ENCODE measurements around the gene SNX9.
A peak's percentile ranks its signal among the peaks of the same experiment; 100 is the strongest.

SNX9 gene

DNA sequence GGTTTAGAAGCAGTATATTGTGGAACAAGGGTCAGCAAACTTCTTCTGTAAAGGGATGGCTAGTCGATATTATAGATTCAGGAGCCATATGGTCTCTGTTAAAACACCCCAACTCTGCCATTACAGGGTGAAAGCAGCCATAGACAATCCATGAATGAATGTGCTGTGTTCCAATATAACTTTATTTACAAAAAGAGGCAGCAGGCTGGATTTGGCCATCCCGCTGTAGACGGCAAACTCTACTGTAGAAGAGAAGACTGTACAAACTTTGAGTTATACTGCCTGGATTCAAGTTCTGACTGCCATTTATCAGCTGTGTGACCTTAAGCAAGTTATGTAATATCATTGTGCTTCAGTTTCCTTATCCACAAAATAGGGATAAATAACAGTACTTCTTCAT, 33.7 kb upstream of the SNX9 start:
- Histone ChIP-seq H3K9me3 (replicated peaks in 1 of 2; ENCODE audit: control insufficient read depth in 2 of 2, insufficient read depth in 1 of 2, low read depth in 1 of 2, low read length in 2 of 2) (peaks cover 0 to 2% of the 10 kb centered on the region in 2 donors), H3K23ac (ENCODE audit: low read depth, low read length, poor library complexity) (no peak overlapping the region), H3K4me2 (ENCODE audit: insufficient read depth, low read length, poor library complexity, severe bottlenecking) (no peak overlapping the region), H3K4me1 (ENCODE audit: control insufficient read depth in 2 of 2, insufficient read depth in 1 of 2, low read depth in 1 of 2, low read length in 2 of 2) (peaks cover 0 to 1% of the 10 kb centered on the region in 2 donors), H3K36me3 (replicated peaks in 1 of 2; ENCODE audit: control insufficient read depth in 2 of 2, insufficient read depth in 2 of 2, low read length in 2 of 2) (no peaks in the 10 kb centered on the region), H3K4me3 (ENCODE audit: low read length in 2 of 2) (no peak overlapping the region), H4K91ac (ENCODE audit: low read depth, low read length, poor library complexity) (no peak overlapping the region), H4K8ac (ENCODE audit: low read depth, low read length) (no peak overlapping the region), H3K14ac (ENCODE audit: low read length) (no peak overlapping the region), H2BK12ac (ENCODE audit: low read length) (no peak overlapping the region), H3K9ac (ENCODE audit: low read depth, low read length, poor library complexity) (no peak overlapping the region), H3K18ac (ENCODE audit: low read length) (no peak overlapping the region), H2AK5ac (ENCODE audit: low read depth, low read length) (no peak overlapping the region), H3K27me3 (ENCODE audit: control insufficient read depth in 3 of 3, insufficient read depth in 3 of 3, low read depth in 1 of 3, low read length in 3 of 3) (no peaks in the 10 kb centered on the region), H2BK15ac (ENCODE audit: low read length) (no peak overlapping the region), H3K27ac (replicated peaks; ENCODE audit: low read length) (no peak overlapping the region), H3K4ac (ENCODE audit: low read length) (no peak overlapping the region), H2AFZ (ENCODE audit: low read length) (no peak overlapping the region), H3K79me1 (ENCODE audit: low read depth, low read length) (no peaks in the 10 kb centered on the region), H2BK120ac (ENCODE audit: low read depth, low read length) (no peak overlapping the region), H2BK5ac (ENCODE audit: low read length) (no peak overlapping the region)
- WGBS, 2 donors (ENCODE audit: extremely low coverage in 2 of 2, insufficient read length in 2 of 2, insufficient replicate concordance in 1 of 2): no CpG with 5 or more reads among the region's 3 CpGs
- no peak for DNase-seq (ENCODE audit: low spot score)

DNA sequence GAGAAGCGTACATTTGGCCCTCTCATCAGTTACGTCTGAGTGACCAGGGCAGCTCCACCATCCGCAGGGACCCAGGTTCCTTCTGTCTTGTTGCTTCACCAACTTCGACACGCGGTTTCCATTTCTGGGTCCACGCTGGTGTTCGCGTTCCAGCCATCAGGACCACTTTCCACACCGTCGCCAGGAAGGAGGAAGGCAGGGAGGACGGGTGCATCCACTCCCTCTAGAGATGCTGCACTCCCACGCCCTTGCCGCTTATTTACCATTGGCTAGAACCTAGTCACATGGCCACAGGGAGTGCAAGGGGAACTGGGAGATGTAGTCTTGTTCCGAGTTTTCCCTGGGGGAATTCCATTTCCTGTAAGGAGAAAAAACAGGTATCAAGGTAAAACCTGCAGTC, 33.2 kb upstream of the SNX9 start:
- peaks cover 0 to 1% of the 10 kb centered on the region in 2 donors for H3K4me1 ChIP-seq (ENCODE audit: control insufficient read depth in 2 of 2, insufficient read depth in 1 of 2, low read depth in 1 of 2, low read length in 2 of 2)

DNA sequence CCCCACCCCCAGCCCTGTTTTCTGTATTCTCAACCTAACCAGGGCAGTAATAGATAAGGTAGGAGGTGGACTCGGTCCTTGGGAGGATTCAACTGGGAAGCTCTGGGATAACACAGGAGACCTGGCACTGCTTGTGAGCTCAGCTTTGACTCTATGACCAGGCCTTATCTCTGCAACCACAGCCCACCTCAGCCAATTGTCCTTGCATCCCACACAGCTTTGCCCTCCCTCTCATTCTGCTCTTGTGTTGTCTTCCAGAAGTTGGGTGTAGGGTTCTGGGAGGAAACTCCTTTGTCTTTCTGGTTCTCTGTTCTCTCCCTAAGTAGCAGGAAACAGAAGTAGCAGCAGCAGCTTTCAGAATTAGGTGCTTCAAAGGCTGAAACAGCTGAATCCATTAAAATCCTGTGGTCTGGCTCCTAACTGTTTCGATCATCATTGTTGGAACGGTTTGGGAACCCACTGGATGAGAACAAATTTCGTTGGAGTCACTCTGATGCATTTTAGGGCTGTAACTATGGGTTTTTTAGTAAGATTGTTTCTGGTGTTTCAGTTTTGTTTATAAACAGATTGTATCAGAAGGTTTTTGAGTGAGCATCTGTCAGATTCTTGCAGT, 32.4 kb upstream of the SNX9 start:
- Histone ChIP-seq H3K23ac (ENCODE audit: low read depth, low read length, poor library complexity) (no peak overlapping the region), H3K27me3 (ENCODE audit: control insufficient read depth in 3 of 3, insufficient read depth in 3 of 3, low read depth in 1 of 3, low read length in 3 of 3) (no peaks in the 10 kb centered on the region), H2BK120ac (ENCODE audit: low read depth, low read length) (no peak overlapping the region), H4K91ac (ENCODE audit: low read depth, low read length, poor library complexity) (no peak overlapping the region), H3K9me3 (replicated peaks in 1 of 2; ENCODE audit: control insufficient read depth in 2 of 2, insufficient read depth in 1 of 2, low read depth in 1 of 2, low read length in 2 of 2) (peaks cover 0 to 2% of the 10 kb centered on the region in 2 donors), H3K4me1 (ENCODE audit: control insufficient read depth in 2 of 2, insufficient read depth in 1 of 2, low read depth in 1 of 2, low read length in 2 of 2) (peaks cover 0 to 1% of the 10 kb centered on the region in 2 donors), H3K27ac (replicated peaks; ENCODE audit: low read length) (no peak overlapping the region), H3K18ac (ENCODE audit: low read length) (no peak overlapping the region), H2BK15ac (ENCODE audit: low read length) (no peak overlapping the region), H3K9ac (ENCODE audit: low read depth, low read length, poor library complexity) (no peak overlapping the region), H2AFZ (ENCODE audit: low read length) (peak overlapping the region; percentile 65), H3K79me1 (ENCODE audit: low read depth, low read length) (no peaks in the 10 kb centered on the region), H3K4me2 (ENCODE audit: insufficient read depth, low read length, poor library complexity, severe bottlenecking) (no peak overlapping the region), H3K4ac (ENCODE audit: low read length) (no peak overlapping the region), H2AK5ac (ENCODE audit: low read depth, low read length) (no peak overlapping the region), H3K4me3 (ENCODE audit: low read length in 2 of 2) (no peak overlapping the region), H2BK12ac (ENCODE audit: low read length) (no peak overlapping the region), H3K36me3 (replicated peaks in 1 of 2; ENCODE audit: control insufficient read depth in 2 of 2, insufficient read depth in 2 of 2, low read length in 2 of 2) (no peaks in the 10 kb centered on the region), H3K14ac (ENCODE audit: low read length) (no peak overlapping the region), H4K8ac (ENCODE audit: low read depth, low read length) (no peak overlapping the region), H2BK5ac (ENCODE audit: low read length) (no peak overlapping the region)
- no peak for DNase-seq (ENCODE audit: low spot score)
- WGBS, 2 donors (ENCODE audit: extremely low coverage in 2 of 2, insufficient read length in 2 of 2, insufficient replicate concordance in 1 of 2): no CpG with 5 or more reads among the region's 4 CpGs

More for the DNA sequence above, 33.2 kb upstream of the SNX9 start:
- Histone ChIP-seq H3K18ac (ENCODE audit: low read length) (peak overlapping the region; percentile 67), H3K79me1 (ENCODE audit: low read depth, low read length) (no peaks in the 10 kb centered on the region), H4K8ac (ENCODE audit: low read depth, low read length) (no peak overlapping the region), H3K23ac (ENCODE audit: low read depth, low read length, poor library complexity) (no peak overlapping the region), H4K91ac (ENCODE audit: low read depth, low read length, poor library complexity) (no peak overlapping the region), H2BK12ac (ENCODE audit: low read length) (no peak overlapping the region), H3K4me2 (ENCODE audit: insufficient read depth, low read length, poor library complexity, severe bottlenecking) (no peak overlapping the region), H3K36me3 (replicated peaks in 1 of 2; ENCODE audit: control insufficient read depth in 2 of 2, insufficient read depth in 2 of 2, low read length in 2 of 2) (no peaks in the 10 kb centered on the region), H3K14ac (ENCODE audit: low read length) (no peak overlapping the region), H2BK15ac (ENCODE audit: low read length) (no peak overlapping the region), H3K27me3 (ENCODE audit: control insufficient read depth in 3 of 3, insufficient read depth in 3 of 3, low read depth in 1 of 3, low read length in 3 of 3) (no peaks in the 10 kb centered on the region), H3K9me3 (replicated peaks in 1 of 2; ENCODE audit: control insufficient read depth in 2 of 2, insufficient read depth in 1 of 2, low read depth in 1 of 2, low read length in 2 of 2) (peaks cover 0 to 2% of the 10 kb centered on the region in 2 donors), H2BK120ac (ENCODE audit: low read depth, low read length) (no peak overlapping the region), H2AFZ (ENCODE audit: low read length) (no peak overlapping the region), H2BK5ac (ENCODE audit: low read length) (no peak overlapping the region), H3K9ac (ENCODE audit: low read depth, low read length, poor library complexity) (peak overlapping the region; percentile 38), H3K4me3 (ENCODE audit: low read length in 2 of 2) (no peak overlapping the region), H2AK5ac (ENCODE audit: low read depth, low read length) (no peak overlapping the region), H3K27ac (replicated peaks; ENCODE audit: low read length) (no peak overlapping the region), H3K4ac (ENCODE audit: low read length) (no peak overlapping the region)
- WGBS, 2 donors (ENCODE audit: extremely low coverage in 2 of 2, insufficient read length in 2 of 2, insufficient replicate concordance in 1 of 2): no CpG with 5 or more reads among the region's 15 CpGs
- DNase-seq (ENCODE audit: low spot score): no peak

DNA sequence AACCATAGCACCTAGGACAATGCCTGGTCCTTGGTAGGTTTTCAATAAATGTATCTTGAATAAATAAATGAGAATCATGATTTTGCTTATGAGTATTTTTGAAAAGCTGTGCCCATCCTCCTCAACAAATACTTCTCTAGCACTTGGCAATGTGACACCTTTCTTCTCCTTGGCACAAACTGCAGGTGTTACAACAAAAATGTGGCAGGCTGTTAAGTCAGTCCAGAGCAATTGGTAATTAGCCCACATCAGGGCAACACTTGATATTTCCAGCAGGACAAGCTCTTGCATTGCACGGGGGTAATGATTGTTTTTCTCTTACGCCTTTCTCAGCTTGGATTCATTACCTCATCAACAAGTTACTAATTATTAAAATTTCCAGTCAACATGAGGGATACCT, 31.6 kb upstream of the SNX9 start:
- H3K14ac ChIP-seq (ENCODE audit: low read length): no peak overlapping the region
- no peak overlapping the region for H3K4me2 ChIP-seq (ENCODE audit: insufficient read depth, low read length, poor library complexity, severe bottlenecking)
- no peaks in the 10 kb centered on the region for H3K79me1 ChIP-seq (ENCODE audit: low read depth, low read length)
- no peak overlapping the region for H3K4ac ChIP-seq (ENCODE audit: low read length)
- no peak overlapping the region for H3K27ac ChIP-seq (replicated peaks; ENCODE audit: low read length)
- no peak overlapping the region for H2AFZ ChIP-seq (ENCODE audit: low read length)
- H3K4me3 ChIP-seq (ENCODE audit: low read length in 2 of 2): no peak overlapping the region
- H2BK12ac ChIP-seq (ENCODE audit: low read length): no peak overlapping the region
- no peaks in the 10 kb centered on the region for H3K36me3 ChIP-seq (replicated peaks in 1 of 2; ENCODE audit: control insufficient read depth in 2 of 2, insufficient read depth in 2 of 2, low read length in 2 of 2)
- no peak overlapping the region for H3K9ac ChIP-seq (ENCODE audit: low read depth, low read length, poor library complexity)
- DNase-seq (ENCODE audit: low spot score): no peak
- H4K91ac ChIP-seq (ENCODE audit: low read depth, low read length, poor library complexity): no peak overlapping the region
- no peak overlapping the region for H3K23ac ChIP-seq (ENCODE audit: low read depth, low read length, poor library complexity)
- H2BK5ac ChIP-seq (ENCODE audit: low read length): no peak overlapping the region
- H3K27me3 ChIP-seq (ENCODE audit: control insufficient read depth in 3 of 3, insufficient read depth in 3 of 3, low read depth in 1 of 3, low read length in 3 of 3): no peaks in the 10 kb centered on the region
- WGBS, 2 donors (ENCODE audit: extremely low coverage in 2 of 2, insufficient read length in 2 of 2, insufficient replicate concordance in 1 of 2): no CpG with 5 or more reads among the region's 2 CpGs
- no peak overlapping the region for H4K8ac ChIP-seq (ENCODE audit: low read depth, low read length)
- H3K4me1 ChIP-seq (ENCODE audit: control insufficient read depth in 2 of 2, insufficient read depth in 1 of 2, low read depth in 1 of 2, low read length in 2 of 2): peaks cover 0 to 1% of the 10 kb centered on the region in 2 donors
- H3K18ac ChIP-seq (ENCODE audit: low read length): no peak overlapping the region
- H2BK15ac ChIP-seq (ENCODE audit: low read length): no peak overlapping the region
- peaks cover 0 to 2% of the 10 kb centered on the region in 2 donors for H3K9me3 ChIP-seq (replicated peaks in 1 of 2; ENCODE audit: control insufficient read depth in 2 of 2, insufficient read depth in 1 of 2, low read depth in 1 of 2, low read length in 2 of 2)
- no peak overlapping the region for H2BK120ac ChIP-seq (ENCODE audit: low read depth, low read length)
- H2AK5ac ChIP-seq (ENCODE audit: low read depth, low read length): no peak overlapping the region

Data from neuronal stem cell (in vitro differentiated cells).